Cardiac muscle cell (in vitro differentiated cells and primary cell): ENCODE measurements around the gene TCAIM. TPM values are rescaled to one million over a fixed set of nuclear protein-coding genes. Genes with fewer than 3 reads are reported as not detected.
A peak's percentile ranks its signal among the peaks of the same experiment; 100 is the strongest.
"Not testable (repeated sequence)": the region's sequence is repeated elsewhere in the genome, so short reads cannot be mapped to it uniquely, and the experiment has no call there.

Experiments
- DNase-seq, 2 donors: peaks; one replicate each; pipeline versions ENCODE4 v3.0.0 to v3.0.0-alpha.2; 2010 to 2017; ENCODE audit warnings: low read depth in 1 of 2, low spot score in 1 of 2
- H3K27ac ChIP-seq: fragments of 200-600 bp; sonication (generic); 2 replicates; pipeline ENCODE4 v1.5.1; 2016
- H3K27me3 ChIP-seq: fragments of 200-600 bp; sonication (generic); 2 replicates; pipeline ENCODE4 v1.6.0; 2016; ENCODE audit warnings: control low read depth
- H3K36me3 ChIP-seq: fragments of 200-600 bp; sonication (generic); 2 replicates; pipeline ENCODE4 v1.5.1; 2016; ENCODE audit warnings: control low read depth
- H3K4me1 ChIP-seq: fragments of 200-600 bp; sonication (generic); 2 replicates; pipeline ENCODE4 v1.8.1; 2017; ENCODE audit warnings: low read depth, mild to moderate bottlenecking, mixed run types
- H3K4me3 ChIP-seq: fragments of 200-600 bp; sonication (generic); 2 replicates; pipeline ENCODE4 v1.5.1; 2016; ENCODE audit warnings: mild to moderate bottlenecking
- H3K9me3 ChIP-seq: fragments of 200-600 bp; sonication (generic); 2 replicates; pipeline ENCODE4 v1.5.1; 2017; ENCODE audit warnings: low read depth, mild to moderate bottlenecking, control low read depth
- polyA plus RNA-seq: library from polyadenylated mRNA; unstranded; fragments of >200 nt; fragmentation: Nextera tagmentation; extraction: Ambion mirVana; gene quantifications from 2 replicates; pipeline ENCODE4 v1.2.1, GENCODE V29; 2016
- total RNA-seq: library from RNA; depleted of rRNA; stranded (reverse); fragments of >200 nt; gene quantifications from 2 replicates; pipeline ENCODE4 v1.2.3, GENCODE V29; 2016
- TF ChIP-seq, protein P1 (sequence below): IDR thresholded peaks from 2 replicates; pipeline ENCODE4 v1.5.1; 2012; ENCODE audit warnings: low read depth, mild to moderate bottlenecking, low read length

TCAIM gene
- total and polyA plus RNA-seq, 2 experiments from 2014 or later: 10.8 to 15.5 TPM

DNA sequence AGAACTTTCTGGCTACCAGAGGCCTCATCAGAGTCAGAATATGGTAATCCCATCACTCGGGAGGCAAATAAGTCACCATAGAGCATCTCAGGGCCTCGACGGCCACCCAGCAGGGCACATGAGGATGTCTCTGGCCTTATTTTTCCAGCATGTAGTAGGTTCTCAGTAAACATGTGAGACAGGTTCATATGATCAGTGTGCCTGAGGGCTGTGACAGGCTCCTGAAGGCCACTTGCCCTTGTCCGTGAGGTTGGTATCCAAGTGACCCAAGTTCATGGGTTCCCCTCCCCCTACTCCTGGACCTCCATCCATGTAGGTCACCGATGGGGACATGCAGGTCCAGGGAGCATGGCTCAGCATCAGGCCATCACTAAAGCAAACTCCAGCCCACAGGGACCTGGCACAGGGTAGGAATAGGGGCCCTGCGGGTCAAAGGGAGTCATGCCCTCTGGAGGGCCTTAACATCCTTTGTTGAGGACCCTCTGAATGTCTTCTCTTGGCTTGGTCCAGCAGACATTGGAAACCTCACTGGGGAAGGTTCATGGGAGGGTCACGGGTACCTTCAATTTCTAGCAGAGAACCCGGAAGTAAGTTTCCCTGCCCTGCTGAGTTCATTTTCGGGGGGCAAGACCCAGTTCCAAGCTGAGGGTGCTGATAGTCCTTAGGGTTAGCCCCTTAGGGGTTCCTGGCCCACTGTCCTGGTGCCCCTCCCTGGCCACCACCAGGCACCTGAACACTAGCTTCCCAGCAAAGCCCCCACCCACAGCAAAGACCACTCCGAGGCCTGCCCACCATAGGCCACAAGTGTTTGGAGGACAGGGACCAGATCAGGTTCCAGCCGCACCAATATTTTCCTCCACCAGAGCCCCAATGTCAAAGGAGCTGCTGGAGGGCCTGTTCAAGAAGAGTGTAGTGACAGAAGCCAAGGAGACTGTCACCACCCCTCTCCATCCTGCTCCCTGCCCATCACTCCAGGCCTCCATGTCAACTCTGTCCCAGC lies 77.8 kb downstream of the TCAIM start:
- Histone ChIP-seq H3K4me1 (no peaks in the 10 kb centered on the region), H3K36me3 (no peaks in the 10 kb centered on the region), H3K4me3 (no peak overlapping the region), H3K9me3 (no peaks in the 10 kb centered on the region), H3K27me3 (no peaks in the 10 kb centered on the region), H3K27ac (no peak overlapping the region)
- TF ChIP-seq, protein P1, sequence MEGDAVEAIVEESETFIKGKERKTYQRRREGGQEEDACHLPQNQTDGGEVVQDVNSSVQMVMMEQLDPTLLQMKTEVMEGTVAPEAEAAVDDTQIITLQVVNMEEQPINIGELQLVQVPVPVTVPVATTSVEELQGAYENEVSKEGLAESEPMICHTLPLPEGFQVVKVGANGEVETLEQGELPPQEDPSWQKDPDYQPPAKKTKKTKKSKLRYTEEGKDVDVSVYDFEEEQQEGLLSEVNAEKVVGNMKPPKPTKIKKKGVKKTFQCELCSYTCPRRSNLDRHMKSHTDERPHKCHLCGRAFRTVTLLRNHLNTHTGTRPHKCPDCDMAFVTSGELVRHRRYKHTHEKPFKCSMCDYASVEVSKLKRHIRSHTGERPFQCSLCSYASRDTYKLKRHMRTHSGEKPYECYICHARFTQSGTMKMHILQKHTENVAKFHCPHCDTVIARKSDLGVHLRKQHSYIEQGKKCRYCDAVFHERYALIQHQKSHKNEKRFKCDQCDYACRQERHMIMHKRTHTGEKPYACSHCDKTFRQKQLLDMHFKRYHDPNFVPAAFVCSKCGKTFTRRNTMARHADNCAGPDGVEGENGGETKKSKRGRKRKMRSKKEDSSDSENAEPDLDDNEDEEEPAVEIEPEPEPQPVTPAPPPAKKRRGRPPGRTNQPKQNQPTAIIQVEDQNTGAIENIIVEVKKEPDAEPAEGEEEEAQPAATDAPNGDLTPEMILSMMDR: no peak
- no peak for DNase-seq

DNA sequence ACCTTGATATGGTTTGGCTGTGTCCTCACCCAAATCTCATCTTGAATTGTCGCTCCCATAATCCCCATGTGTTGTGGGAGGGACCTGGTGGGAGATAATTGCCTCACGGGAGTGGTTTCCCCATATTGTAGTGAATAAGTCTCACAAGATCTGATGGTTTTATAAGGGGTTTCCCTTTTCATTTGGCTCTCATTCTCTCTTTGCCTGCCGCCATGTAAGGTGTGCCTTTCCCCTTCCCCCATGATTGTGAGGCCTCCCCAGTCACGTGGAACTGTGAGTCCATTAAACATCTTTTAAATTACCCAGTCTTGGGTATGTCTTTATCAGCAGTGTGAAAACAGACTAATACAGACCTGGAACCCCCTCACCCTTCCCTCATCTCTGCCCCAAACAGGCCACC lies 79.6 kb downstream of the TCAIM start:
- H3K4me3 ChIP-seq, H3K27ac ChIP-seq: not testable (repeated sequence)

DNA sequence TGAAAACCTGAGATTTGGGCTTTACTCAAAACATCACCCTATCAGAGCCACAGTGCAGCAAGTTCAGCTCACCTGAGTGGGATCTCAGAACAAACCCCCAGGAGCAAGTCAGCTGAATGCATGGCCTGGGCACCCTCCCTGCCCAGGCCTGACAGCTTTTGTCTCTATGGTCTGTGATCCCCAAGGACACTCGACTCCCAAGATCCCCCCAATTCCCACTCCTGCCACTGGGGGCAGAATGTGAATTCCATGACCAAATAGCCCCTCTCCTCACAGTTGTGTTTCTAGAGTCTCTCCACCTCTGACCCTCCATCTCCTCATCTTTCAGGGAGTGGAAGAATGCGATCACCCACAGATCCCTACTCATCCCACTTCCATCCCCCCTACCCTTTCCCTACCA lies 80.0 kb downstream of the TCAIM start:
- no peaks in the 10 kb centered on the region for H3K4me1 ChIP-seq
- no peaks in the 10 kb centered on the region for H3K36me3 ChIP-seq
- TF ChIP-seq, protein P1: peak; percentile 37
- no peak for DNase-seq
- no peaks in the 10 kb centered on the region for H3K9me3 ChIP-seq
- H3K4me3 ChIP-seq: no peak overlapping the region
- H3K27me3 ChIP-seq: no peaks in the 10 kb centered on the region
- H3K27ac ChIP-seq: no peak overlapping the region

More for the DNA sequence above, 79.6 kb downstream of the TCAIM start:
- H3K4me1 ChIP-seq, H3K36me3 ChIP-seq, DNase-seq, H3K9me3 ChIP-seq, H3K27me3 ChIP-seq: not testable (repeated sequence)

DNA sequence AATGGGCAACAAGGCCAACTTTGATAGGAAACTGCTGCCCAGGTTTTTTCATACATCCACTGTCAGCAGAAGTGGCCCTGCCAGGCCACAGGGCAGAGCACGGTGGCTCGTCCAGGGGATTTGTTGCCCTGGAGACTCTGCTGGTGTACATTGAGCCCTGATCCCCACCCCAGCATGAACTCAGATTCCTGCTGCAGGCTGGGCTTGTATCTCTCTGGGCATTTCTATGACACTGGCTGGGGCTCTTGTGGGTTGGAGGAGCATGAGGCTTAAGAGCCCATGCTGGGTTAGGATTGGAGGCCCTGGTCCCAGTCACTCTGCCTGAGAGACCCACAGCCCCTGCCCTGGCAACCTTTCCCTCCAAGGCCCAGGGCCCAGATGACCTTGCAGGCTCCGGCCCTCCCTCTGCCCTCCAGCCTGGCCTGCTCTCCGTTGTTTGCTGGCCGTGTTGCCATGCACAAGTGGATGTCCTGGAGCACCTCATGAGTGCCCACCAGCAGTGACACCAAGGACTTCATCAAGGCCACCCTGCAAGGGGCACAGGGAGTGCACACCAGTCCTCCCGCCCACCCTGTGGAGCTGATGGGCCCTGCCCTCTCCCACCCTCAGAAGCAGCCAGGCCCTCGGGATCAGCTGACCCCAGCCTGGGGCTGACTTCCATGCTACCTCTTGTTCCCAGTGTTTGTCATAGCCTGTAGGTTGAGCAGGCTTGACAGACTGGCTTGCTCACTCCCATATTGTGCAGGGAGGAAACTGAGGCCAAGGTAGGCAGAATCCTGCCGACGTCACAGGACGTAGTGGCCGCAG lies 80.8 kb downstream of the TCAIM start:
- no peak for DNase-seq

DNA sequence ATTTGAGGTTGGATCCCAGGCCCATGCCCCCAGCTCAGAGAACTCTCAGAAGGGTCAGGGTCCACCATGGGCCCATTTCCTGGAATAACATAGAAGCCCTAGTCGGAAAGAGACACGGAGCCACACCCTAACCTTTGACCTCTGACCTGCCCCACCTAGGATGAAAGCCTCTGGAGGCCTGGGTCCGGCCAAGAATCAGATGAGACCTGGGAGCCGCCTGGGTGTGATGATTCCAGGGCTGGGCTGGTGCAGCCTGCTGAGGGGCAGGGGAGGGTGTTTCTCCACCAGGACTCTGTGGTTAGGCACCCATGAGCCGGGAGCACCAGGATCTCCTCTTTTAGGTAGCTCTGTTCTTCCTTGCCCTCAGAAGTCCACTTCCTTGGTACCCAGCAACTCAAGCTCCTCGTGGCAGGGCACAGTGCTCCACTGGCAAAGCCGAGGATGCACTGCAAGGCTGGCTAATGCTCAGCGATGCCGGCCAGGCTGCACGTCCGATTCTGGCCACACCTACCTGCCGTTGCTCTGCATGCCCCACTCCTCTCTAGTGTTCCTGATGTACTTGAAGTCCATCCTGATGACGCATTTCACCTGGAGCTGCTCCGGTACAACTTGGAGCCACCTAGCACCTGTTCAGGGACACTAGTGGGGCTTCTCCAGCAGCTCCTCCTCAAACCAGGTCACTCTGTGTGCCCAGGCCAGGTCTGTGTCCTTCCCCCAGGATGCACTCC lies 81.5 kb downstream of the TCAIM start:
- no peaks in the 10 kb centered on the region for H3K4me1 ChIP-seq
- H3K9me3 ChIP-seq: no peaks in the 10 kb centered on the region
- TF ChIP-seq, protein P1: no peak
- H3K4me3 ChIP-seq: no peak overlapping the region
- H3K27me3 ChIP-seq: no peaks in the 10 kb centered on the region
- H3K27ac ChIP-seq: no peak overlapping the region
- DNase-seq: no peak
- H3K36me3 ChIP-seq: no peaks in the 10 kb centered on the region

More for the DNA sequence above, 80.8 kb downstream of the TCAIM start:
- Histone ChIP-seq H3K9me3 (no peaks in the 10 kb centered on the region), H3K27ac (no peak overlapping the region), H3K4me1 (no peaks in the 10 kb centered on the region), H3K36me3 (no peaks in the 10 kb centered on the region), H3K4me3 (no peak overlapping the region), H3K27me3 (no peaks in the 10 kb centered on the region)
- TF ChIP-seq, protein P1: no peak
